PC-9 (cell line): ENCODE results near the gene NELL1. TPM values are rescaled to one million over a fixed set of nuclear protein-coding genes. Genes with fewer than 3 reads are reported as not detected.

Source experiments
- BruUV-seq: library from RNA; stranded (reverse); fragments of 400-500 nt; replicated peaks from 2 replicates; lab custom pipeline; 2021; lab: Mats Ljungman, UMichigan
- CTCF ChIA-PET: fragments of 300-600 bp; sonication (Branson Sonifier 250); formaldehyde crosslinking; loops from one replicate; lab custom pipeline; 2022; ENCODE audit warnings: antibody characterized with exemption; lab: Charles Lee
- POLR2A ChIA-PET: fragments of 300-600 bp; sonication (Branson Sonifier 250); formaldehyde crosslinking; loops from one replicate; lab custom pipeline; 2022; ENCODE audit warnings: antibody characterized with exemption; ENCODE audit not compliant: unreplicated experiment; lab: Charles Lee
- DNase-seq, 2 experiments: peaks; one replicate each; pipeline versions ENCODE4 v3.0.0 to v3.0.0-alpha.2; 2015 to 2022; ENCODE audit warnings: mixed read lengths in 1 of 2
- H2AFZ ChIP-seq: fragments of 200-600 bp; sonication (generic); 2 replicates; pipeline ENCODE4 v1.8.1; 2017; ENCODE audit warnings: antibody characterized with exemption
- H3F3A ChIP-seq: fragments of 200-600 bp; sonication (generic); 2 replicates; pipeline ENCODE4 v1.8.1; 2017; ENCODE audit warnings: antibody characterized with exemption, mild to moderate bottlenecking, low read depth; ENCODE audit not compliant: insufficient read depth
- H3K27ac ChIP-seq: fragments of 200-600 bp; sonication (generic); 2 replicates; pipeline ENCODE4 v1.6.1; 2016; ENCODE audit warnings: mixed run types
- H3K27me3 ChIP-seq: fragments of 200-600 bp; sonication (generic); 2 replicates; pipeline ENCODE4 v1.6.1; 2016; ENCODE audit warnings: low read depth, mixed run types; ENCODE audit not compliant: insufficient read depth
- H3K36me3 ChIP-seq: fragments of 200-600 bp; sonication (generic); 2 replicates; pipeline ENCODE4 v1.6.1; 2016; ENCODE audit warnings: low read depth, mixed run types
- H3K4me1 ChIP-seq: fragments of 200-600 bp; sonication (generic); replicated peaks from 2 replicates; pipeline ENCODE4 v1.6.1; 2016; ENCODE audit warnings: mixed run types; ENCODE audit not compliant: insufficient read depth
- H3K4me2 ChIP-seq: fragments of 200-600 bp; sonication (generic); 2 replicates; pipeline ENCODE4 v1.6.1; 2017; ENCODE audit warnings: mixed run types
- H3K4me3 ChIP-seq: fragments of 200-600 bp; sonication (generic); 2 replicates; pipeline ENCODE4 v1.6.1; 2016; ENCODE audit warnings: mixed run types
- H3K79me2 ChIP-seq: fragments of 200-600 bp; sonication (generic); 2 replicates; pipeline ENCODE4 v1.6.1; 2017; ENCODE audit warnings: low read depth, mixed run types
- H3K9me2 ChIP-seq: fragments of 200-600 bp; sonication (generic); 2 replicates; pipeline ENCODE4 v1.8.1; 2017; ENCODE audit warnings: mild to moderate bottlenecking; ENCODE audit not compliant: insufficient read depth
- H3K9me3 ChIP-seq: fragments of 200-600 bp; sonication (generic); 2 replicates; pipeline ENCODE4 v1.8.1; 2016; ENCODE audit warnings: low read depth; ENCODE audit not compliant: insufficient read depth
- H4K20me1 ChIP-seq: fragments of 200-600 bp; sonication (generic); 2 replicates; pipeline ENCODE4 v1.8.1; 2017; ENCODE audit not compliant: insufficient read depth
- EZH2 ChIP-seq: fragments of 200-600 bp; sonication (generic); IDR thresholded peaks from 2 replicates; pipeline ENCODE4 v1.8.0; 2017; ENCODE audit warnings: antibody characterized with exemption, low read depth
- intact Hi-C: fragments of 100-400 bp; cut with micrococcal nuclease; formaldehyde crosslinking; loops from one replicate; pipeline ENCODE4 v1.10.0; 2022; ENCODE audit not compliant: unreplicated experiment
- total RNA-seq: library from RNA; stranded (reverse); gene quantifications from 2 replicates; pipeline ENCODE4 v1.2.3, GENCODE V29; 2021
- TF ChIP-seq, protein P1 (sequence below): fragments of 200-600 bp; sonication (generic); conservative IDR thresholded peaks from 2 replicates; pipeline ENCODE4 v1.6.1; 2017; ENCODE audit warnings: mixed run types, antibody characterized with exemption, mild to moderate bottlenecking, moderate library complexity

Gene NELL1
- total RNA-seq, 1 experiment from 2014 or later: not detected

GRCh38 chr11:21398195-21398594 is 728.8 kb downstream of the NELL1 start:
- no peak overlapping the region for H3K4me2 ChIP-seq
- H4K20me1 ChIP-seq: no peaks in the 10 kb centered on the region
- no peaks in the 10 kb centered on the region for H3K79me2 ChIP-seq
- no peaks in the 10 kb centered on the region for H3K27me3 ChIP-seq
- no peaks in the 10 kb centered on the region for H3K4me1 ChIP-seq
- no peak for DNase-seq
- TF ChIP-seq, protein P1, sequence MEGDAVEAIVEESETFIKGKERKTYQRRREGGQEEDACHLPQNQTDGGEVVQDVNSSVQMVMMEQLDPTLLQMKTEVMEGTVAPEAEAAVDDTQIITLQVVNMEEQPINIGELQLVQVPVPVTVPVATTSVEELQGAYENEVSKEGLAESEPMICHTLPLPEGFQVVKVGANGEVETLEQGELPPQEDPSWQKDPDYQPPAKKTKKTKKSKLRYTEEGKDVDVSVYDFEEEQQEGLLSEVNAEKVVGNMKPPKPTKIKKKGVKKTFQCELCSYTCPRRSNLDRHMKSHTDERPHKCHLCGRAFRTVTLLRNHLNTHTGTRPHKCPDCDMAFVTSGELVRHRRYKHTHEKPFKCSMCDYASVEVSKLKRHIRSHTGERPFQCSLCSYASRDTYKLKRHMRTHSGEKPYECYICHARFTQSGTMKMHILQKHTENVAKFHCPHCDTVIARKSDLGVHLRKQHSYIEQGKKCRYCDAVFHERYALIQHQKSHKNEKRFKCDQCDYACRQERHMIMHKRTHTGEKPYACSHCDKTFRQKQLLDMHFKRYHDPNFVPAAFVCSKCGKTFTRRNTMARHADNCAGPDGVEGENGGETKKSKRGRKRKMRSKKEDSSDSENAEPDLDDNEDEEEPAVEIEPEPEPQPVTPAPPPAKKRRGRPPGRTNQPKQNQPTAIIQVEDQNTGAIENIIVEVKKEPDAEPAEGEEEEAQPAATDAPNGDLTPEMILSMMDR: no peak
- TF ChIP-seq EZH2: no peak
- intact Hi-C loops: no loop called here
- no TSS peak for BruUV-seq
- no peaks in the 10 kb centered on the region for H3K9me2 ChIP-seq
- no peaks in the 10 kb centered on the region for H3K36me3 ChIP-seq
- H3K9me3 ChIP-seq: no peaks in the 10 kb centered on the region
- H3K4me3 ChIP-seq: no peak overlapping the region
- CTCF ChIA-PET: no interaction called here
- H3F3A ChIP-seq: no peaks in the 10 kb centered on the region
- no peak overlapping the region for H2AFZ ChIP-seq
- H3K27ac ChIP-seq: no peak overlapping the region
- POLR2A ChIA-PET: no interaction called here

- Histone ChIP-seq H3K36me3 (no peaks in the 10 kb centered on the region), H3K9me2 (no peaks in the 10 kb centered on the region), H4K20me1 (no peaks in the 10 kb centered on the region), H3K4me1 (no peaks in the 10 kb centered on the region), H3K79me2 (no peaks in the 10 kb centered on the region), H3K4me3 (no peak overlapping the region), H3K27ac (no peak overlapping the region), H3K27me3 (no peaks in the 10 kb centered on the region), H3K9me3 (no peaks in the 10 kb centered on the region), H3K4me2 (no peak overlapping the region), H2AFZ (no peak overlapping the region), H3F3A (no peaks in the 10 kb centered on the region)
- TF ChIP-seq EZH2: no peak
- TF ChIP-seq, protein P1: no peak
- POLR2A ChIA-PET: no interaction called here
- DNase-seq: no peak
- BruUV-seq: no TSS peak
- CTCF ChIA-PET: no interaction called here
- intact Hi-C loops: no loop called here
Observed at GRCh38 chr11:21401496-21401895, 732.1 kb downstream of the NELL1 start.

- no peak for TF ChIP-seq EZH2
- TF ChIP-seq, protein P1: no peak
- BruUV-seq: no TSS peak
- H3K27ac ChIP-seq: no peak overlapping the region
- H3K79me2 ChIP-seq: no peaks in the 10 kb centered on the region
- no peaks in the 10 kb centered on the region for H3K27me3 ChIP-seq
- H3K36me3 ChIP-seq: no peaks in the 10 kb centered on the region
- H3K4me2 ChIP-seq: no peak overlapping the region
- H3K9me2 ChIP-seq: no peaks in the 10 kb centered on the region
- ChIA-PET POLR2A (no interaction called here), CTCF (no interaction called here)
- H3K4me3 ChIP-seq: no peak overlapping the region
- H4K20me1 ChIP-seq: no peaks in the 10 kb centered on the region
- no peak overlapping the region for H2AFZ ChIP-seq
- intact Hi-C loops: no loop called here
- H3K4me1 ChIP-seq: no peaks in the 10 kb centered on the region
- no peaks in the 10 kb centered on the region for H3F3A ChIP-seq
- no peaks in the 10 kb centered on the region for H3K9me3 ChIP-seq
- DNase-seq: no peak
Observed at GRCh38 chr11:21402274-21402673, 732.9 kb downstream of the NELL1 start.
